ENCODE measurements around the gene ADAM17. TPM values are rescaled to one million over a fixed set of nuclear protein-coding genes. Genes with fewer than 3 reads are reported as not detected.

The ADAM17 gene
- total RNA-seq, 1 experiment from 2014 or later: 17.1 TPM

DNA sequence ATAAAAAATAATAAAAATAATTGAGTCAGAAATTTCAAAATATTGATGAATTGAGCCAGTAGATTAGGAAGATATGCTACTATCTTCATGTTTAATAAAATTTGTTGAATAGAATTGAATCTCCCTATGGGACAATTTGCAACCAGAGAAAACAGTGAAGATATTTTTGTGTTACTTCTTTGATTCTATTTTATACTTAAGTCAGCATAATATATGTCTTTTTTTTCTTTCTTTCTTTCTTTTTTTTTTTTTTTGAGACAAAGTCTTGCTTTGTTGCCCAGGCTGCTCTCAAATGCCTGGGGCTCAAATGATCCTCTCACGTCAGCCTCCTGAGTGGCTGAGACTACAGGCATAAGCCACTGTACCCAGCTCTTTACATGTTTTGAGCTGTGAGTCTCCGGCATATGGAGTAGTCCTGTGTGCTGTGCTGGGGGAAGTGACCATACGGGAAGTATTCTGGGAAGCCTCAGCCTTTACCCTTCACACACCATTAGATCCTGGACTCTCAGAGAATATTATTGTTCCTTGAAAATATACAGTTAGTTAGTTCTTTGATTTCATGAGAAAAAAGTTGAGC is 95.1 kb downstream of the ADAM17 start:
- in situ Hi-C loops (cut with HindIII; ENCODE audit: low pct_unique_long_range_greater_than_20kb, low sequenced_read_pairs): no loop called here
- no peak for DNase-seq (ENCODE audit: low read depth)

- in situ Hi-C loops (cut with HindIII; ENCODE audit: low pct_unique_long_range_greater_than_20kb, low sequenced_read_pairs): no loop called here
- no peak for DNase-seq (ENCODE audit: low read depth)
Measured at GRCh38 chr2:9451231-9451630, 104.4 kb downstream of the ADAM17 start.

GRCh38 chr2:9445089-9445488 is 110.5 kb downstream of the ADAM17 start:
- in situ Hi-C loops (cut with HindIII; ENCODE audit: low pct_unique_long_range_greater_than_20kb, low sequenced_read_pairs): no loop called here
- no peak for DNase-seq (ENCODE audit: low read depth)

DNA sequence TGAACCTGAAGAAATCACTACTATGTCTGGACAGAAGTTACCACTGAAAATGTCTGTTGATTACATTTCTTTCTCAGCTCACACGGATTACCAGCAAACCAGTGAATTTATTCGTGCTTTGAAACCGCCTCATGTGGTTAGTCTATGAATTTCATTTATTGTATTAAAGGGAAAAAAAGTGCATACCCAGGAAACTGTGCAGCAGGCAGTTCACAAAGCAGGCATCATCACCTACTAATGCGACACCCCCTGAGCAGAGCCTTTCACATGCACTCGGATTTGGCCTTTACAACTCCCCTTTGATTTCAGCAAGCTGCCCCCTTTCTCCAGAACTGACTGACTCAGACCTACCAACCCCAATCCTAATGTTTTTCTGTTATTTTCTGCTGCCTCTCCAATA is 112.1 kb downstream of the ADAM17 start:
- in situ Hi-C loops (cut with HindIII; ENCODE audit: low pct_unique_long_range_greater_than_20kb, low sequenced_read_pairs): no loop called here
- DNase-seq (ENCODE audit: low read depth): no peak

GRCh38 chr2:9441556-9441955 is 114.1 kb downstream of the ADAM17 start:
- in situ Hi-C loops (cut with HindIII; ENCODE audit: low pct_unique_long_range_greater_than_20kb, low sequenced_read_pairs): no loop called here

GRCh38 chr2:9440058-9440727 is 115.4 kb downstream of the ADAM17 start:
- no peak for DNase-seq (ENCODE audit: low read depth)
- in situ Hi-C loops (cut with HindIII; ENCODE audit: low pct_unique_long_range_greater_than_20kb, low sequenced_read_pairs): no loop called here

More at GRCh38 chr2:9441556-9441955, 114.1 kb downstream of the ADAM17 start:
- no peak for DNase-seq (ENCODE audit: low read depth)

DNA sequence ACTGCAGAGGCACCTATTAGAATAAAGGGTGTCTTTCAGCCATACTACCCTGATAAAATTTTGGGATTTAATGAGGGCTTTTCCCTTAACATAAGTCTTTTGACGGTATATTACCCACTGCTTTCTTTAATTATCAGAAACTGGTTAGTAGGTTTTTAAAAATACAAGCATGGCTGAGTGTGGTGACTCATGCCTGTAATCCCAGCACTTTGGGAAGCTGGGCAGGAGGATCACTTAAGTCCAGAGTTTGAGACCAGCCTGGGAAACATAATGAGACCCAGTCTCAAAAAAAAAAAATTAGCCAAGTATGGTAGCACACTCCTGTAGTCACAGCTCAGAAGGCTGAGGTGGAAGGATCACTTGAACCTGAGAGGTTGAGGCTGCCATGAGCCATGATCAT is 116.1 kb downstream of the ADAM17 start:
- in situ Hi-C loops (cut with HindIII; ENCODE audit: low pct_unique_long_range_greater_than_20kb, low sequenced_read_pairs): no loop called here
- no peak for DNase-seq (ENCODE audit: low read depth)

Other genes starting within 250 kb of the ADAM17 start
- 55.9 and 110 TPM in 2 replicates for gene ITGB1BP1, start 132.3 kb downstream of the ADAM17 start, total RNA-seq (2014; rRNA removed; shearing (Covaris generic); ENCODE audit: low replicate concordance)
- gene CPSF3, start 132.2 kb downstream of the ADAM17 start, total RNA-seq (2014; rRNA removed; shearing (Covaris generic); ENCODE audit: low replicate concordance): 26.5 and 38.3 TPM in 2 replicates
- 100 and 139 TPM in 2 replicates for gene IAH1, start 81.3 kb downstream of the ADAM17 start, total RNA-seq (2014; rRNA removed; shearing (Covaris generic); ENCODE audit: low replicate concordance)
- gene YWHAQ, start 75.2 kb upstream of the ADAM17 start, total RNA-seq (2014; rRNA removed; shearing (Covaris generic); ENCODE audit: low replicate concordance): 496 and 587 TPM in 2 replicates

Data from Caki2 (cell line).